NB4 (cell line): ENCODE results near the gene CENPV.

Source experiments
- CTCF ChIP-seq: IDR thresholded peaks from one replicate; pipeline ENCODE4 v1.5.1; 2012; ENCODE audit warnings: low read depth, low read length
- MYC ChIP-seq: IDR thresholded peaks from 2 replicates; pipeline ENCODE4 v1.6.1; 2011; ENCODE audit warnings: low read depth, low read length

DNA sequence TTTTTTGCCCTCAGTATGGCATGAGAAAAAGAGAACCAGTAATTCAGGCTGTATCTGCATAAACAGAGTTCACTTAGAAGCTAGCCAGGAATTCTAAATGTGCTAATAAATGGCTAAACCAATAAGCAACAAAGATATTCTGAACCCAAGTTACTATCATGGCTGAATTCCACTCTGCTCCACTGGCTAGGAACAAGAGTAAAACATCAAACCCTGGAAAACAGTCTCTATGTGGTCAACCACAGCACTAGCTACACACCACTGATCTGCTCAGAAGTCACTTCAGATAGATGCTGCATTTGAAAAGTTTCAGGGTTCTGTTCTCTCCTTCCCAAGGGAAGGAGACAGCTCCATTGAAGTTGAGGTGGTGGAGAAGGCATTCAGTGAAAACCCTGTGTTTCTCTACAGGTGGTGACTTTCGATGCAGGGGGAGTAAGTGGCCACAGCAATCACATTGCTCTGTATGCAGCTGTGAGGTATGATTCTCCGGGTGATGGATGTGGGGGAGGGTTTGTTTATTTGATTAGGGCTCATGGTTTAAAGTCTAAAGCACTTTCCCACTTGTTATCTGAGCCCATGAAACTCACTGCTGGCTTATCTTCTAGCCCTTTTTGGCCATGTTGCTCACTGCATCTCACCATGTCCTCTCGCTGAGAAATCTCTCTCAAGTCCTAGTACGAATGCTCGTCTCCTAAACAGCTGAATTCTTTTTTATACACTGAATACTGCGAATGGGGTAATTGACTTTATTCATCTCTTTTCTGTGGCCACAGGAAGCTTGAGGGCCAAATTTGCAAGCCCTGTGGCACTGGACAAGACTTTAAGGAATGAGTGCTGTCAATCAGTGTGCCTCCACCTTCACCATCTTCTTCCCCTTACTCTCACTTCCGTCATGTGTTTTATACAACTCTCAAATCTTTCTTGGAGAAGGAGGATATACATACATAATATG lies 39.9 kb downstream of the CENPV start:
- TF ChIP-seq MYC = no peak
- TF ChIP-seq CTCF = no peak
